Amygdala (tissue), 56 donors: ENCODE data around the gene MAG.

Source experiments
- DNase-seq, 56 donors: peaks; one replicate each; lab custom pipeline; 2025; lab: John Stamatoyannopoulos, UW

Gene MAG

GRCh38 chr19:35337097-35337983 lies 45.4 kb downstream of the MAG start:
- no peak for DNase-seq

- no peak for DNase-seq
Measured at GRCh38 chr19:35337984-35338296, 46.0 kb downstream of the MAG start.

- DNase-seq = no peak
Measured at GRCh38 chr19:35340431-35340830, 48.5 kb downstream of the MAG start.

- no peak for DNase-seq
Measured at GRCh38 chr19:35341006-35341405, 49.0 kb downstream of the MAG start.

DNA sequence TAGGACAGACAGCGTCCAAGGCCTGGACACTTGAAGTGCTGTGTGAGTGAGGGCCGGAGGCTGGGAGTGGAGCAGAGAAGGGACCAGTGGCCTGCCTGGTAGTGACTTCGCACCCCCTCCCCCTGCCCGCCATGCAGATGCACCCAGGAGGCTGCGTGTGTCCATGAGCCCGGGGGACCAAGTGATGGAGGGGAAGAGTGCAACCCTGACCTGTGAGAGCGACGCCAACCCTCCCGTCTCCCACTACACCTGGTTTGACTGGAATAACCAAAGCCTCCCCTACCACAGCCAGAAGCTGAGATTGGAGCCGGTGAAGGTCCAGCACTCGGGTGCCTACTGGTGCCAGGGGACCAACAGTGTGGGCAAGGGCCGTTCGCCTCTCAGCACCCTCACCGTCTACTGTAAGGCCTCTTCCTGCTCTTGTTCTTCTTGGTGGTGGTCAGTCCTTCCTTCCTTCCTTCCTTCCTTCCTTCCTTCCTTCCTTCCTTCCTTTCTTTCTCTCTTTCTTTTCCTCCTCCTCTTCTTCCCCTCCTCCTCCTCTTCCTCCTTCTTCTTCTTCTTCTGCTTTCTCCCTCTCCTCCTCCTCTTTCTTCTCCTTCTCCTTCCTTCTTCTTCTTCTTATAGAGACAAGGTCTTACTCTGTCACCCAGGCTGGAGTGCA lies 49.7 kb downstream of the MAG start:
- no peak for DNase-seq

GRCh38 chr19:35342430-35342829 lies 50.5 kb downstream of the MAG start:
- no peak for DNase-seq

DNA sequence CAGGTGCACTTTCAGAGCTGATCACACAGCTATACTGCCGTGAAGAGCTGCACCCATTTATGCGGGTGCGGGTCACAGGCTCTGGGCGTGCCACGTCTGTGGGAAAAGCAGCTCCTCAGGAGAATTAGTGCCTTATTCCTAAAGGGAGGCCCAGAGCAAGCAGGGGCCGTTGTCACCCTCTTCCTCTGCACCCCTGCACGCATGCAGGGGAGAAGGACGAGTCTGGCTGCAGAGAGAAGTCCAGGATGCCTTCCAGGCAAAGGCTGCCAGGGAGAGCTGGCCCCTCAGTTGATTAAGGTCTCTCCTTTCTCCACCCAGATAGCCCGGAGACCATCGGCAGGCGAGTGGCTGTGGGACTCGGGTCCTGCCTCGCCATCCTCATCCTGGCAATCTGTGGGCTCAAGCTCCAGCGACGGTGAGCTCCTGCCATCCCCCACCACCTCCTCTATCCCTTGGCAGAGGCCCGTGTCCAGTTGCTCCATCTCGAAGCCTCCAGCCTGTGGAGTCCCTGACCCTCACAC lies 52.6 kb downstream of the MAG start:
- DNase-seq = no peak

DNA sequence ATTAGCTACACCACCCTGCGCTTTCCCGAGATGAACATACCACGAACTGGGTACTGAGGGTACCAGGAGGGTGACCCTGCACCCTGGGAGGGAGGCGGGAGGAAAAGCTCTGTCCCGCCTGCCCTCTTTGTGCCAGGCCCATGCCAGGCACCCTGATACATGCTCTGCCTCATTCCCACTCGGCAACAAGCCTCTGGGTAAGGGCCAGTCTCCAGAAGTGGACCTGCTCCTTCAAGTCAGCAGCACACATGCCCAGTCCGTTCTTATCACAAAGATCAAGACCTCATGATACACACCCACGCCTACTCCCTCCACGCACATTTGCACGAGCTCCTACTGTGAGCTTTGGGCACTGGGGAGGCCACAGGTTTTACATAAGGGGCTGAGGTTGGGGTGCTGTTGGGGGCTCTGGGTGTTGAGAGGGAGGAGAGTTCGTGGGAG lies 53.7 kb downstream of the MAG start:
- DNase-seq = no peak

DNA sequence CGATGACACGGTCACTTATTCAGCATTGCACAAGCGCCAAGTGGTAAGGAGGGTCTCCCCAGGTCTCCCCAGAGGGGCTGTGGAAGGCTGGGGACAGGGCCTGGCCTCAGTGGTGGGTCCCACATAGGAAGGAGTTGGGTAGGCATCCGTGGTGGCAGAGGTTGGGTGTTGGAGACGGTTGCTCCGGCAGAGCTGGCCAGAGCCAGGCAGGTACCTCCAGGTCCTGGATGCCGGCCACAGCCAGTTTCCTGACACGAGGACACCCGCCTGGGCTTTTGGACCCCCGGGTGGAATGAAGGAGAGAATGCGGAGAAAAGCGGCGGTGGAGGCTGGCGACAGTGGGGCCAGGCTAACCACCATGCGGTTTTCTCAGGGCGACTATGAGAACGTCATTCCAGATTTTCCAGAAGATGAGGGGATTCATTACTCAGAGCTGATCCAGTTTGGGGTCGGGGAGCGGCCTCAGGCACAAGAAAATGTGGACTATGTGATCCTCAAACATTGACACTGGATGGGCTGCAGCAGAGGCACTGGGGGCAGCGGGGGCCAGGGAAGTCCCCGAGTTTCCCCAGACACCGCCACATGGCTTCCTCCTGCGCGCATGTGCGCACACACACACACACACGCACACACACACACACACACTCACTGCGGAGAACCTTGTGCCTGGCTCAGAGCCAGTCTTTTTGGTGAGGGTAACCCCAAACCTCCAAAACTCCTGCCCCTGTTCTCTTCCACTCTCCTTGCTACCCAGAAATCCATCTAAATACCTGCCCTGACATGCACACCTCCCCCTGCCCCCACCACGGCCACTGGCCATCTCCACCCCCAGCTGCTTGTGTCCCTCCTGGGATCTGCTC lies 54.5 kb downstream of the MAG start:
- no peak for DNase-seq

- DNase-seq = peak in 1 of 56 donors; percentile 26
Measured at GRCh38 chr19:35347171-35347929, 55.4 kb downstream of the MAG start, which contains the start of gene FFAR1. Gene FFAR1 (plus strand): TSS chr19:35347902. CDS start chr19:35351552, 3,650 bp downstream.

DNA sequence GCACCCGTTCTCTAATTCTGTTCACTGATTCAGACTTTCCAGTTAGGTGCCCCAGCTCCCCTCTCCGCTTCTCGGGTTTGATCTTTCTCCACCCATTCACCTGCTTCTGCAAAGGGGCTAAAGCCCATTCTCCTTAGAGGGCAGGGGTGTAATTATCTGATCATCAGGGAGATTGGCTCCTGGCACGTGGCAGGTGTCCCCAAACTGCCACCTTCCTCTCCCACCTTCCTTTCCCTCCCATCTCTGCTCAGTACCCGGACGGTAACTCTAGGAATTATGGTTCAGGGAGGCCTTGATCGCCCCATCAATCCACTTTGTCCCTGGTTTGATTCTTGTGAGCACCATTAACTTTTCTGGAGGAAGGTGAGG lies 56.0 kb downstream of the MAG start:
- DNase-seq = no peak

DNA sequence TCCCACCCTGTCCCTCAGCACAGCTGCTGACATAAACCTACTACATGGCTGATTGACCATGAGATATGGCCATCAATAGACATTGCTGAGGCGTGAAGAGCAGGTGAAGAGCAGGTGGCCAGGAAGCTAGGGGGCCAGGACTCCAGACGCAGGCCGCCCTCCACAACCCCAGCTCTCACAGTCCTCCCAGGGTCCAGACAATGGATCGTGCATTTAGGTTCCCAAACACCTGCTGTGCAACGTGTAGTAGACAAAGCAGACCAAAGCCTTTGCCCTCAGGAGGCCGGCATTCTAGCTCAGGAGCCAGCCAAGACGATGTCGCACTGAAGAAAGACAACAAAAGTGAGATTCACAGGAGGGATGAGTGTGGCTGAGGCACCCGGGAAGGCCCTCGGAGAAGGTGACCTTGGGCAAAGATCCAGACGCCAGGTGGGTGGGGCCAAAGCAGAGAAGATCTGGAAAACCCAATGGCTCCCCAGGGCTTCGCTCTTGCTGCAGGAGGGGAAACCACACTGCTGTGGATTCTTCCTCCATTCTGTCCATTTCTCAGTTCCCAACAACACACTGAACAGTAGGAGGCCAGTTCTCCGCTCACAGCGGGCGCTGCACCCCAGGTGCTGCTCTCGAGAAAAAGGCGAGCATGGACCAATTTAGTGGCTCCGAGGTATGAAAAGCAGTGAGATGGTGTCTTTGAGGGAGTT lies 57.1 kb downstream of the MAG start:
- no peak for DNase-seq

DNA sequence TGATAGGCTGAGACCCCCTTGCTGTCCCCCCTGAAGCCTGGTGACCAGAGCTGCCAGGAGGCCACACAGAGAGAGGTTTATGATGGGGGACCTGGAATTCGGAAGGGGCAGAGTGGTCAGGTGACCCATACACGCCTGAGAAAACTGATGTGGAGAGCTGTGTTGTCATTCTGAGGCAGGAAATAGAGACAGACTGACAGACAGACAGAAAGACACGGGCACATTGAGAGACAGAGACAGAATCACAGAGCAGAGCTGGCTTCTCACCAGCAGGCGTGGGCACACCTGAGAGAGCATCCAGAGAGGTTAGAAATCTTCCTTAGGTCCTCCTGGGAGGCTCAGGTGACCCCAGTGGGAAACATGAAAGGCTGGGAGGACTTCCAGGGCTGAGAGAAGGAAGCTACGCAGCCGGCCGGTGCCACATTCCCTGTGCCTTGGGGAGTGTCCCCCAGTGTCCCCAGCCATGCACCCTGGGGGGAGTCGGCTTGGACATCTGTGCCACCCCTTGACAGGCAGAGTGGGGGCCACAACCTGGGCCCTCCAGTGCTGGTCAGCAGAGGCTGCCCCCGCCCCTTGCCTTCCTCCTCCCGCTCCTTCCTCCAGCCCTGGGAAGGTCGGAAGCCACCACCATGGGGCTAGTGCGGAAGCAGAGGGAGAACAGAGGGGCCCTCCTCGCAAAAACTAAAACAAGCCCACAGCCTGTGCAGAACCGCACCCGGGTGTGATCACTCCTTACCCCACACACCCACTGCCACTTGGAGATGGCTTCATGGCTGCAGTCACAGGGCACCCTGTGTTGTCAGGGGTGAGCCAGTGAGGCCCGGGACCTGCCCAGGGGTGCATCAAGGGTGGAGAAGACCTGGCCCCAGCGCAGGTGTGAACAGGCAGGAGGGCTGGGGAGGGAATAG lies 57.9 kb downstream of the MAG start:
- no peak for DNase-seq

GRCh38 chr19:35350591-35350990 lies 58.6 kb downstream of the MAG start:
- no peak for DNase-seq

GRCh38 chr19:35351411-35352176 lies 59.6 kb downstream of the MAG start:
- DNase-seq = no peak

GRCh38 chr19:35352177-35352447 lies 60.2 kb downstream of the MAG start:
- DNase-seq = no peak

GRCh38 chr19:35352448-35353304 lies 60.7 kb downstream of the MAG start:
- peak in 47 of 56 donors; percentile 6 to 78 (median 45) for DNase-seq
